ENCODE measurements around the gene TMEM221. TPM values are rescaled to one million over a fixed set of nuclear protein-coding genes. Genes with fewer than 3 reads are reported as not detected.

The TMEM221 gene
- total and polyA plus RNA-seq, 2 donors from 2014 or later, result 0.13 TPM; not detected in 1

DNA sequence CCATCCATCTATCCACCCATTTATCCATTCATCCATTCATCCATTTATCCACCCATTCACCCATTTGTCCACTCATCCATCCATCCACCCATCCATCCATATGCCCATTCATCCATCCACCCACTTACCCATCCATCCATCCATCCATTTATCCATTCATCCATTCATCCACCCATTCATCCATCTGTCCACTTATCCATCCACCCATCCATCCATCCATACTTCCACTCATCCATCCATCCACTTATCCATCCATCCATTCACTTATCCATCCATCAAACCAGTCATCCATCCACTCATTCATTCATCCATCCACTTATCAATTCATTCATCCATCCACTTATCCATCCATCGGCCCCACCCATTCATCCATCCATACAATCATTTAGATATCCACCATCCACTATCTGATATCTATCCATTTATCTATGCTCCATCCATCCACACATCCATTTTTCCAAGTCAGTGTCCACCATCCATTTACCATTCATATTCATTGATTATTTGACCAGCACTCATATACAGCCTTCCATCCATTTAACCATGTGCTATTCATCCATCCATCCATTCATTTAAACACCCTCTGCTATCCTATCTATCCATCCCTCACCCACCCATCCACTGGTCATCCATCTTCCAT lies 2.8 kb downstream of the TMEM221 start:
- Histone ChIP-seq H3K9ac (ENCODE audit: low read length in 3 of 3) (no peak overlapping the region), H3K27me3 (ENCODE audit: control insufficient read depth, insufficient read depth, low read length) (no peaks in the 10 kb centered on the region), H3K27ac (ENCODE audit: low read depth in 2 of 2, low read length in 2 of 2) (no peak overlapping the region), H3K4me1 (ENCODE audit: control insufficient read depth in 2 of 3, insufficient read depth in 2 of 3, low read depth in 1 of 3, low read length in 3 of 3) (no peaks in the 10 kb centered on the region), H3K36me3 (ENCODE audit: control insufficient read depth in 2 of 3, insufficient read depth in 3 of 3, low read length in 3 of 3) (no peaks in the 10 kb centered on the region), H3K4me3 (ENCODE audit: low read length in 3 of 3) (no peak overlapping the region), H3K9me3 (ENCODE audit: control insufficient read depth in 2 of 3, insufficient read depth in 1 of 3, low read length in 3 of 3) (no peaks in the 10 kb centered on the region)
- intact Hi-C loops (cut with DNase I), result no loop called here
- DNase-seq, result no peak
- no peak for FAIRE-seq
- TF ChIP-seq, protein P1, sequence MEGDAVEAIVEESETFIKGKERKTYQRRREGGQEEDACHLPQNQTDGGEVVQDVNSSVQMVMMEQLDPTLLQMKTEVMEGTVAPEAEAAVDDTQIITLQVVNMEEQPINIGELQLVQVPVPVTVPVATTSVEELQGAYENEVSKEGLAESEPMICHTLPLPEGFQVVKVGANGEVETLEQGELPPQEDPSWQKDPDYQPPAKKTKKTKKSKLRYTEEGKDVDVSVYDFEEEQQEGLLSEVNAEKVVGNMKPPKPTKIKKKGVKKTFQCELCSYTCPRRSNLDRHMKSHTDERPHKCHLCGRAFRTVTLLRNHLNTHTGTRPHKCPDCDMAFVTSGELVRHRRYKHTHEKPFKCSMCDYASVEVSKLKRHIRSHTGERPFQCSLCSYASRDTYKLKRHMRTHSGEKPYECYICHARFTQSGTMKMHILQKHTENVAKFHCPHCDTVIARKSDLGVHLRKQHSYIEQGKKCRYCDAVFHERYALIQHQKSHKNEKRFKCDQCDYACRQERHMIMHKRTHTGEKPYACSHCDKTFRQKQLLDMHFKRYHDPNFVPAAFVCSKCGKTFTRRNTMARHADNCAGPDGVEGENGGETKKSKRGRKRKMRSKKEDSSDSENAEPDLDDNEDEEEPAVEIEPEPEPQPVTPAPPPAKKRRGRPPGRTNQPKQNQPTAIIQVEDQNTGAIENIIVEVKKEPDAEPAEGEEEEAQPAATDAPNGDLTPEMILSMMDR (IDR thresholded peaks at IDR 0.05; ENCODE audit: borderline replicate concordance, extremely low read depth, insufficient read depth), result no peak

DNA sequence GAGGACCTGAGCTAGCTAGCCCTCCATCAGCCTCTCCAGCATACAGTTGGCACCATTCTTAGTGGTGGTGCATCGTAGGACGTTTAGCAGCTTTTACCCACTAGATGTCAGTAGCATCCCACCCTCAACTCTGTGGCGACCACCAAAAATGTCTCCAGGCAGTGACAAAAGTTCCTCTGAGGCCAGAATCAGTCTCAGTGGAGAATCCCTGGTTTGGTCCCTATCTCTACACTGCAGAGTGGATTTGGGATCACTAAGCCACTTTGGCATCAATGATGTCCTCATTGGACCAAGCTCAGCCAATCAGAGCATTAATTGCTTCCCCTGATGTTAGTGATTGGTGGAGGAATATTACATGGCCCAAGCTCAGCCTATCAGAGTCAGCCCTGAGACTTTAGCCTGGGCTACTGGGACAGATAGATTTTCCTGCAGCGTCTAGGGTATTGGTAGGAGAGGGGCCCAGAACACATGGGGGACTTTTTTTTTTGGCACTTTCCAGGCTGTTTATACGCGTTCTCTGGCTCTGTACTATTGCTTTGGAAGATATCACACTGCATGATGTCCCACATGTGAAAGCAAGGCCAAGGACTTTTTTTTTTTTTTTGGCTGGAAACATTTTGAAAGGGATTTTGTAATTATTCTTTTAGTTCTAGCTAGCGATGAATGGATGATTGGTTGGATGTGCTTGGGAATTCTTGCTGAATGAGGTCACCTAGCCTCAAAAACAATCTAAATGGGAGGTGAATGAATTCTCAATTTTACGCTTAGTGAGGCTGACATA lies 7.0 kb downstream of the TMEM221 start:
- peak in 1 of 5 donors; percentile 50 for DNase-seq
- no peak overlapping the region for H3K27ac ChIP-seq (ENCODE audit: low read depth in 2 of 2, low read length in 2 of 2)
- TF ChIP-seq, protein P1 (IDR thresholded peaks at IDR 0.05; ENCODE audit: borderline replicate concordance, extremely low read depth, insufficient read depth), result peak; percentile 54
- no peak overlapping the region for H3K9ac ChIP-seq (ENCODE audit: low read length in 3 of 3)
- intact Hi-C loops (cut with DNase I), result no loop called here
- FAIRE-seq, result no peak
- no peaks in the 10 kb centered on the region for H3K27me3 ChIP-seq (ENCODE audit: control insufficient read depth, insufficient read depth, low read length)
- H3K9me3 ChIP-seq (ENCODE audit: control insufficient read depth in 2 of 3, insufficient read depth in 1 of 3, low read length in 3 of 3), result no peaks in the 10 kb centered on the region
- H3K4me1 ChIP-seq (ENCODE audit: control insufficient read depth in 2 of 3, insufficient read depth in 2 of 3, low read depth in 1 of 3, low read length in 3 of 3), result no peaks in the 10 kb centered on the region
- H3K4me3 ChIP-seq (ENCODE audit: low read length in 3 of 3), result no peak overlapping the region
- H3K36me3 ChIP-seq (ENCODE audit: control insufficient read depth in 2 of 3, insufficient read depth in 3 of 3, low read length in 3 of 3), result no peaks in the 10 kb centered on the region

GRCh38 chr19:17436874-17437267 lies 11.6 kb downstream of the TMEM221 start:
- Histone ChIP-seq H3K9me3 (ENCODE audit: control insufficient read depth in 2 of 3, insufficient read depth in 1 of 3, low read length in 3 of 3) (peaks cover 0 to 3% (median 0%) of the 10 kb centered on the region in 3 donors), H3K36me3 (ENCODE audit: control insufficient read depth in 2 of 3, insufficient read depth in 3 of 3, low read length in 3 of 3) (no peaks in the 10 kb centered on the region), H3K9ac (ENCODE audit: low read length in 3 of 3) (no peak overlapping the region), H3K27me3 (ENCODE audit: control insufficient read depth, insufficient read depth, low read length) (no peaks in the 10 kb centered on the region), H3K27ac (ENCODE audit: low read depth in 2 of 2, low read length in 2 of 2) (no peak overlapping the region), H3K4me3 (ENCODE audit: low read length in 3 of 3) (no peak overlapping the region), H3K4me1 (ENCODE audit: control insufficient read depth in 2 of 3, insufficient read depth in 2 of 3, low read depth in 1 of 3, low read length in 3 of 3) (no peaks in the 10 kb centered on the region)
- FAIRE-seq (no peak), DNase-seq (no peak)
- intact Hi-C loops (cut with DNase I), result no loop called here
- TF ChIP-seq, protein P1 (IDR thresholded peaks at IDR 0.05; ENCODE audit: borderline replicate concordance, extremely low read depth, insufficient read depth), result no peak
